Measurements from ENCODE around the gene SCIN. TPM values are rescaled to one million over a fixed set of nuclear protein-coding genes. Genes with fewer than 3 reads are reported as not detected.

The SCIN gene
- total RNA-seq, 1 donor from 2014 or later, result 6.3 TPM

GRCh38 chr7:12706900-12707536 is 136.5 kb downstream of the SCIN start:
- no peak for TF ChIP-seq CTCF (conservative IDR thresholded peaks at IDR 0.05; ENCODE audit: low read depth, low read length)
- no peak for DNase-seq (ENCODE audit: low read depth)
- no peak overlapping the region for H3K4me3 ChIP-seq (ENCODE audit: low read depth, low read length)

- no peak for TF ChIP-seq CTCF (conservative IDR thresholded peaks at IDR 0.05; ENCODE audit: low read depth, low read length)
- H3K4me3 ChIP-seq (ENCODE audit: low read depth, low read length), result no peak overlapping the region
- DNase-seq (ENCODE audit: low read depth), result no peak
Measured at GRCh38 chr7:12708314-12708713, 137.8 kb downstream of the SCIN start.

Other genes with a start within 250 kb of the SCIN start
- gene VWDE, start 166.9 kb upstream of the SCIN start, total RNA-seq, result 0.12 and 0.29 TPM in 2 replicates
- 22.1 and 35.6 TPM in 2 replicates for gene ARL4A, start 116.9 kb downstream of the SCIN start, total RNA-seq

Measured in epithelial cell of proximal tubule (primary cell).